Tibial artery (tissue), 4 donors: ENCODE results near the gene TMEM236.

ENCODE experiments used
- DNase-seq, 2 donors: peaks; one replicate each; pipeline ENCODE4 v3.0.0-alpha.2; 2019
- H3K27ac ChIP-seq, 2 donors: fragments of 200-600 bp; sonication (generic) in 1 of 2; 1 replicate in 1 of 2; 2 replicates in 1 of 2; pipeline ENCODE4 v1.5.1; 2018 to 2019; ENCODE audit warnings: mild to moderate bottlenecking in 1 of 2
- H3K27me3 ChIP-seq, 2 donors: fragments of 200-600 bp; sonication (generic) in 1 of 2; one replicate each; pipeline versions ENCODE4 v1.5.1 to v1.6.0; 2016 to 2019
- H3K36me3 ChIP-seq, 3 donors: fragments of 200-600 bp; sonication (generic) in 2 of 3; one replicate each; pipeline ENCODE4 v1.5.1; 2016 to 2019; ENCODE audit warnings: mild to moderate bottlenecking in 2 of 3
- H3K4me1 ChIP-seq, 4 donors: fragments of 200-600 bp; sonication (generic) in 2 of 4; 1 replicate in 3 of 4; 2 replicates in 1 of 4; pipeline ENCODE4 v1.5.1; 2016 to 2019
- H3K4me3 ChIP-seq, 2 donors: fragments of 200-600 bp; sonication (generic) in 1 of 2; 1 replicate in 1 of 2; 2 replicates in 1 of 2; pipeline ENCODE4 v1.5.1; 2018 to 2019; ENCODE audit warnings: mild to moderate bottlenecking in 2 of 2
- H3K9me3 ChIP-seq, 3 donors: fragments of 200-600 bp; sonication (generic) in 1 of 3; one replicate each; pipeline ENCODE4 v1.5.1; 2016 to 2019
- intact Hi-C: fragments of 100-400 bp; cut with DNase I; formaldehyde crosslinking; loops from one replicate; pipeline ENCODE4 v1.15.0; 2023; ENCODE audit warnings: low total_unique reads
- TF ChIP-seq, protein P1 (sequence below), 2 experiments: fragments of 200-600 bp in 1 of 2; fragments of 450-650 bp in 1 of 2; IDR thresholded peaks; one replicate each; pipeline ENCODE4 v1.5.1; 2017 to 2019; ENCODE audit warnings: antibody characterized with exemption in 2 of 2, mild to moderate bottlenecking in 1 of 2, moderate library complexity in 1 of 2

The TMEM236 gene, protein sequence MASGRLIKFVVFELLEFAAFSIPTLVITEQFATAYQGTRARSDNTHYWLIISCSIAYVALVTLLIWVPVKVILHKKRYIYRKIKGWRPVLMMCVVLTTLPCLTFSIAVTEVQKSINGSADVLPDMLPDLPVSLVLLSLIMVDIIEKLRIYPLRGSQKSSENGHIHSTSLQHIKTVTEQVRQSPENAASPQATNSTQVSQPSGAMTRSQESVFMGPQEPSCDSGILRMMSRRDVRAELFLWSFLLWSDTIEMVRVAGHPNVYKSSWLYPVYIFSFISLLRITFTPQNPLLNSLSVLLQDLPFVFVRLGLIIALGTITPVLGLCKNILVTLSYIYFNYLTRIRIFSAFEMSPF

DNA sequence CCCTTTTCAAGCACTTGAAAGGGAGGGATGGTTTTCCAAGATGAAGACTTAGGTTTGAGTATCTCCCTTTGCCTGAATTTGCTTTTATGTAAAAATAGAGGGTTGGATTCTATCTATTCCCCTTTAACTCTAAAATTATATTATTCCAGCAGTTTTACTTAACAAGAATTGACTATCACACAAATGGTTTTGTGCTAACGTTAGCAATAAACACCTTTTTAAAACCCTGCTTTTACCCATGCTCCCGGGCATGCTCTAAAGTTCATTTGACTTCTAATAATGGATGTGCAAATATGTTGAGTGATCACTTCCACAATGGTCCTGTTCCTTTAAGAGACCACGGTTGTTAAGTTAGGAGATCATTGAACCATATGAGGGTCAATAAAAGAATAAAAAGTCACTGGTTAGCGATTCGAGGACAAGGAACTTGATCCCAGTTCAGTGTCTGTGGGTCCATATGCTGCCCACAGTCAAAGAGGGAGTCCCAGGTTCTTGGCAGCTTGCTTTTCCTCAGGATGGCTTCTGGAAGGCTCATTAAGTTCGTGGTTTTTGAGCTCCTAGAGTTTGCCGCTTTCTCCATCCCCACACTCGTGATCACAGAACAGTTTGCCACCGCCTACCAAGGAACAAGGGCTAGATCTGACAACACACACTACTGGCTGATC, at the start of gene TMEM236:
Gene TMEM236, plus strand, starts transcription at position 421 of the 665 bp plus-strand sequence. Its CDS starts 95 bp downstream, at position 516.
- H3K27me3 ChIP-seq = no peaks in the 10 kb centered on the region
- no peaks in the 10 kb centered on the region for H3K36me3 ChIP-seq
- H3K4me3 ChIP-seq = no peak within 1 kb of the TSS
- H3K9me3 ChIP-seq = no peaks in the 10 kb centered on the region
- intact Hi-C loops = no loop called here
- H3K4me1 ChIP-seq = no peaks in the 10 kb centered on the region
- H3K27ac ChIP-seq = no peak within 1 kb of the TSS
- no peak for DNase-seq
- TF ChIP-seq, protein P1, sequence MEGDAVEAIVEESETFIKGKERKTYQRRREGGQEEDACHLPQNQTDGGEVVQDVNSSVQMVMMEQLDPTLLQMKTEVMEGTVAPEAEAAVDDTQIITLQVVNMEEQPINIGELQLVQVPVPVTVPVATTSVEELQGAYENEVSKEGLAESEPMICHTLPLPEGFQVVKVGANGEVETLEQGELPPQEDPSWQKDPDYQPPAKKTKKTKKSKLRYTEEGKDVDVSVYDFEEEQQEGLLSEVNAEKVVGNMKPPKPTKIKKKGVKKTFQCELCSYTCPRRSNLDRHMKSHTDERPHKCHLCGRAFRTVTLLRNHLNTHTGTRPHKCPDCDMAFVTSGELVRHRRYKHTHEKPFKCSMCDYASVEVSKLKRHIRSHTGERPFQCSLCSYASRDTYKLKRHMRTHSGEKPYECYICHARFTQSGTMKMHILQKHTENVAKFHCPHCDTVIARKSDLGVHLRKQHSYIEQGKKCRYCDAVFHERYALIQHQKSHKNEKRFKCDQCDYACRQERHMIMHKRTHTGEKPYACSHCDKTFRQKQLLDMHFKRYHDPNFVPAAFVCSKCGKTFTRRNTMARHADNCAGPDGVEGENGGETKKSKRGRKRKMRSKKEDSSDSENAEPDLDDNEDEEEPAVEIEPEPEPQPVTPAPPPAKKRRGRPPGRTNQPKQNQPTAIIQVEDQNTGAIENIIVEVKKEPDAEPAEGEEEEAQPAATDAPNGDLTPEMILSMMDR (IDR thresholded peaks at IDR 0.05) = no peak

DNA sequence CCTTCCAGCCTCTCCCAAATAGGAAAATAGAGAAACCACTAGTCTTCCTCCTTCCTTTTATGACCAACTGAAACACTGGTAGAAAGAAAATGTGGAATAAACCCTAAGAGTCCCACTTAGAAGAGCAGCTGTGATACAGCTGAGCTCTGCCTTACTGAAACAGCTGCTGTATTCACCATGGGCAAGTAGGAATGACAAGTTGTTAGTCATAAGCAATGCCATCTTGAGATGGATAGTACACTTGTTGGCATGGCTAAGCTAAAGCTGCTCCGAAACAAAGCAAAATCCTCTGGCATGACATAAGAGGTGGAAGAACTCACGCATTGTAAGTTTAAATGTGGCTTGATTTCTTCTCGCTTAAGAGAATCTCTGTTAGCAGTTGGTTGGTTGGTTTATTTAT, 48.3 kb upstream of the TMEM236 start:
- H3K27ac ChIP-seq = no peak overlapping the region
- H3K4me3 ChIP-seq = no peak overlapping the region
- intact Hi-C loops = no loop called here
- H3K4me1 ChIP-seq = no peaks in the 10 kb centered on the region
- DNase-seq = no peak
- no peaks in the 10 kb centered on the region for H3K9me3 ChIP-seq
- H3K36me3 ChIP-seq = peaks cover 24 to 46% (median 27%) of the 10 kb centered on the region in 3 donors
- TF ChIP-seq, protein P1 (IDR thresholded peaks at IDR 0.05) = no peak
- no peaks in the 10 kb centered on the region for H3K27me3 ChIP-seq

DNA sequence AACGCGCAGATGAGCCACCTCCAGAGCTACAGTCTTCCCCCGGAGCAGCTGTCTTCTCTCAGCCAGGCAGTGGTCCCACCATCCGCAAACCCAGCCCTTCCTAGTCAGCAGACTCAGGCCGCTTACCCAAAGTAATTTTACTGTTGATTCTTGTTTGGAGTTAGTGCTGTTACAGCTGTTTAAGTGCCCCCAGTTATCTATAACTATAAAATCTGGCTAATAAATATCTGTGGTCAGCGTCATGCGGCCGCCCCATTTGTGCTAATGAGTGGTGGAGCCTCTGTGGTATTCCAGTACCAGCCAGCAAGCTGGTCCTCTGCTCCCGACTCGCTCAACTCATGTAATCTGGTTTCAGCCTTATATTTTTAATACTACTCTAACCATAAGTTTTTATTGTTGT, 43.2 kb upstream of the TMEM236 start:
- Histone ChIP-seq H3K27me3 (no peaks in the 10 kb centered on the region), H3K27ac (no peak overlapping the region), H3K4me1 (no peaks in the 10 kb centered on the region), H3K9me3 (no peaks in the 10 kb centered on the region), H3K36me3 (peaks cover 54 to 91% (median 62%) of the 10 kb centered on the region in 3 donors), H3K4me3 (no peak overlapping the region)
- TF ChIP-seq, protein P1 (IDR thresholded peaks at IDR 0.05) = no peak
- no peak for DNase-seq
- intact Hi-C loops = no loop called here

DNA sequence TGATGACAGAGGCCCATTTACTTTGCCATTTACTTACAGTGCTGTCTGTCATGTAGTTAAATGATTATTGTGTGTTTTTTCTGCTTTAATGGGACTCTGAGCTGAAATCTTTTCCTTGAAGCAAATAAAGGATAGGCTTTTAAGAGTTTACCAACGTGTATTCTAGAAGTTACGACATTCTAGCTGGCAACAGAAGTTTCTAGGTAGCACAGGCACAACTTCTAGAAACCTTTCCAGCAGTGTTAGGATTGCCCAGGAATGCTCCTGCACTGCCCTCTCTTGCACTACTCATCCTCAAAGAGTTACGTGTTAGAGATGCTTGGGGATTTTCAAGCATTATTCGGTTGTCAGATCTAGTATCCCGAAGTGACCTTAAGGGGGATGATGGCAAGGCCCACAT, 42.5 kb upstream of the TMEM236 start:
- Histone ChIP-seq H3K4me1 (no peaks in the 10 kb centered on the region), H3K36me3 (peaks cover 52 to 91% (median 67%) of the 10 kb centered on the region in 3 donors), H3K27ac (no peak overlapping the region), H3K9me3 (no peaks in the 10 kb centered on the region), H3K27me3 (no peaks in the 10 kb centered on the region), H3K4me3 (no peak overlapping the region)
- DNase-seq = no peak
- intact Hi-C loops = no loop called here
- TF ChIP-seq, protein P1 (IDR thresholded peaks at IDR 0.05) = no peak

DNA sequence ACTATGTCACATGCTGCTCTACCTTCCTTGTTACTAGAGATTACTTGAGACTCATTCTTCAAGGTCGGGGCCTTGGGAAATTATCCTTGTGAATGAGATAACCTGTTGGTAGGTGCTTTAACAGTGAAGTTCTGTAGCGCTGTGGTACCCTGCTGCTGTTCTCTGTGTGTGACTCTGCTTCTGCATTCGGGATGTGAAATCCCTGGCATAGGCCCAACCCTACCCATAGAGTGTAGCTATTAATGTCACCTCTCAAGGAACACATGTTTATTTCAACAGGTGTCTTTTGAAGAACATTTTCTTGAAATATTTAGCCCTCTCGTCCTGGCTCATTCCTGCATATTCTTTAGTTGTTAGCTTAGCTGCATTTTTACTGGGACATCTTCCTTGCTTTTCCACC, 41.8 kb upstream of the TMEM236 start:
- DNase-seq = no peak
- H3K36me3 ChIP-seq = peaks cover 57 to 91% (median 68%) of the 10 kb centered on the region in 3 donors
- H3K27me3 ChIP-seq = no peaks in the 10 kb centered on the region
- TF ChIP-seq, protein P1 (IDR thresholded peaks at IDR 0.05) = no peak
- H3K9me3 ChIP-seq = no peaks in the 10 kb centered on the region
- H3K27ac ChIP-seq = no peak overlapping the region
- intact Hi-C loops = no loop called here
- H3K4me3 ChIP-seq = no peak overlapping the region
- H3K4me1 ChIP-seq = no peaks in the 10 kb centered on the region
